Astrocyte (in vitro differentiated cells and primary cell): Measurements from ENCODE around the gene RPS6KA3. TPM values are rescaled to one million over a fixed set of nuclear protein-coding genes. Genes with fewer than 3 reads are reported as not detected.

Experiments used
- DNase-seq: peaks from one replicate; pipeline ENCODE4 v3.0.0-alpha.2; 2010; ENCODE audit warnings: low read depth
- FAIRE-seq: peaks from 2 replicates; lab custom pipeline; 2011; peaks lifted over from hg19 to GRCh38; lab: Jason Lieb, UNC
- H2AFZ ChIP-seq: 2 replicates; pipeline ENCODE4 v1.6.0; 2012; ENCODE audit warnings: low read depth, low read length, inconsistent platforms
- H3K27ac ChIP-seq: 2 replicates; pipeline ENCODE4 v1.5.1; 2011; ENCODE audit warnings: low read depth, low read length, inconsistent platforms
- H3K27me3 ChIP-seq: 2 replicates; pipeline ENCODE4 v1.6.0; 2011; ENCODE audit warnings: low read length, inconsistent platforms; ENCODE audit not compliant: insufficient read depth
- H3K36me3 ChIP-seq: 2 replicates; pipeline ENCODE4 v1.5.1; 2011; ENCODE audit warnings: low read length, inconsistent platforms; ENCODE audit not compliant: insufficient read depth
- H3K4me1 ChIP-seq: 2 replicates; pipeline ENCODE4 v1.5.1; 2011; ENCODE audit warnings: low read length, inconsistent platforms; ENCODE audit not compliant: insufficient read depth
- H3K4me2 ChIP-seq: 2 replicates; pipeline ENCODE4 v1.6.0; 2012; ENCODE audit warnings: low read length, inconsistent platforms
- H3K4me3 ChIP-seq: 2 replicates; pipeline ENCODE4 v1.5.1; 2011; ENCODE audit warnings: low read depth, mild to moderate bottlenecking, low read length, inconsistent platforms; ENCODE audit not compliant: insufficient read depth
- H3K79me2 ChIP-seq: 2 replicates; pipeline ENCODE4 v1.6.0; 2012; ENCODE audit warnings: mild to moderate bottlenecking, low read length, inconsistent platforms; ENCODE audit not compliant: insufficient read depth
- H3K9ac ChIP-seq: 2 replicates; pipeline ENCODE4 v1.6.0; 2012; ENCODE audit warnings: mild to moderate bottlenecking, low read length, inconsistent platforms
- H3K9me3 ChIP-seq: 2 replicates; pipeline ENCODE4 v1.5.1; 2012; ENCODE audit warnings: low read depth, mild to moderate bottlenecking, low read length, inconsistent platforms; ENCODE audit not compliant: insufficient read depth
- H4K20me1 ChIP-seq: 2 replicates; pipeline ENCODE4 v1.6.0; 2012; ENCODE audit warnings: low read length, inconsistent platforms; ENCODE audit not compliant: insufficient read depth
- H3K27ac Mint-ChIP-seq: one replicate; pipeline ENCODE4 v1.8.0; 2021; ENCODE audit warnings: mild to moderate bottlenecking, mixed read lengths; ENCODE audit not compliant: unreplicated experiment
- H3K27me3 Mint-ChIP-seq: one replicate; pipeline ENCODE4 v1.8.0; 2021; ENCODE audit warnings: low read depth, mixed read lengths; ENCODE audit not compliant: unreplicated experiment
- H3K36me3 Mint-ChIP-seq: one replicate; pipeline ENCODE4 v1.8.0; 2021; ENCODE audit warnings: low read depth, mixed read lengths; ENCODE audit not compliant: unreplicated experiment
- H3K4me1 Mint-ChIP-seq: one replicate; pipeline ENCODE4 v1.8.0; 2021; ENCODE audit warnings: low read depth, mixed read lengths; ENCODE audit not compliant: unreplicated experiment
- H3K4me3 Mint-ChIP-seq: one replicate; pipeline ENCODE4 v1.8.0; 2021; ENCODE audit warnings: mild to moderate bottlenecking, moderate library complexity, mixed read lengths; ENCODE audit not compliant: unreplicated experiment
- H3K9me3 Mint-ChIP-seq: one replicate; pipeline ENCODE4 v1.8.0; 2021; ENCODE audit warnings: mild to moderate bottlenecking, mixed read lengths; ENCODE audit not compliant: unreplicated experiment
- EZH2 ChIP-seq: IDR thresholded peaks from 2 replicates; pipeline ENCODE4 v1.6.1; 2012; ENCODE audit warnings: mild to moderate bottlenecking, low read length, inconsistent platforms; ENCODE audit not compliant: insufficient read depth
- total RNA-seq: library from RNA; stranded (reverse); gene quantifications from 2 replicates; pipeline ENCODE4 v1.2.1, GENCODE V29; 2021
- TF ChIP-seq, protein P1 (sequence below): IDR thresholded peaks from 2 replicates; pipeline ENCODE4 v1.5.1; 2011; ENCODE audit warnings: low read depth, mild to moderate bottlenecking, inconsistent platforms, low read length, moderate library complexity; ENCODE audit not compliant: insufficient read depth

Gene RPS6KA3
- total RNA-seq, 1 donor from 2014 or later: 34.3 TPM

- no peak overlapping the region for H3K4me3 ChIP-seq
- DNase-seq (no peak), FAIRE-seq (no peak)
- H3K27me3 Mint-ChIP-seq: no peaks in the 10 kb centered on the region
- H3K36me3 Mint-ChIP-seq: no peaks in the 10 kb centered on the region
- no peak overlapping the region for H3K4me2 ChIP-seq
- H3K4me3 Mint-ChIP-seq: no peak overlapping the region
- TF ChIP-seq, protein P1, sequence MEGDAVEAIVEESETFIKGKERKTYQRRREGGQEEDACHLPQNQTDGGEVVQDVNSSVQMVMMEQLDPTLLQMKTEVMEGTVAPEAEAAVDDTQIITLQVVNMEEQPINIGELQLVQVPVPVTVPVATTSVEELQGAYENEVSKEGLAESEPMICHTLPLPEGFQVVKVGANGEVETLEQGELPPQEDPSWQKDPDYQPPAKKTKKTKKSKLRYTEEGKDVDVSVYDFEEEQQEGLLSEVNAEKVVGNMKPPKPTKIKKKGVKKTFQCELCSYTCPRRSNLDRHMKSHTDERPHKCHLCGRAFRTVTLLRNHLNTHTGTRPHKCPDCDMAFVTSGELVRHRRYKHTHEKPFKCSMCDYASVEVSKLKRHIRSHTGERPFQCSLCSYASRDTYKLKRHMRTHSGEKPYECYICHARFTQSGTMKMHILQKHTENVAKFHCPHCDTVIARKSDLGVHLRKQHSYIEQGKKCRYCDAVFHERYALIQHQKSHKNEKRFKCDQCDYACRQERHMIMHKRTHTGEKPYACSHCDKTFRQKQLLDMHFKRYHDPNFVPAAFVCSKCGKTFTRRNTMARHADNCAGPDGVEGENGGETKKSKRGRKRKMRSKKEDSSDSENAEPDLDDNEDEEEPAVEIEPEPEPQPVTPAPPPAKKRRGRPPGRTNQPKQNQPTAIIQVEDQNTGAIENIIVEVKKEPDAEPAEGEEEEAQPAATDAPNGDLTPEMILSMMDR: no peak
- TF ChIP-seq EZH2: no peak
- H2AFZ ChIP-seq: no peak overlapping the region
- no peak overlapping the region for H3K27ac ChIP-seq
- H3K27ac Mint-ChIP-seq: no peak overlapping the region
- H3K36me3 ChIP-seq: no peaks in the 10 kb centered on the region
- no peak overlapping the region for H3K9ac ChIP-seq
- peaks cover 5% of the 10 kb centered on the region for H3K9me3 ChIP-seq
- no peaks in the 10 kb centered on the region for H4K20me1 ChIP-seq
- H3K27me3 ChIP-seq: no peaks in the 10 kb centered on the region
- no peaks in the 10 kb centered on the region for H3K79me2 ChIP-seq
- no peaks in the 10 kb centered on the region for H3K4me1 Mint-ChIP-seq
- H3K9me3 Mint-ChIP-seq: no peaks in the 10 kb centered on the region
- no peaks in the 10 kb centered on the region for H3K4me1 ChIP-seq
Observed at GRCh38 chrX:20118065-20118824, 148.5 kb downstream of the RPS6KA3 start.

- FAIRE-seq (no peak), DNase-seq (no peak)
- peak within 1 kb of the TSS; percentile 79 for H3K4me3 Mint-ChIP-seq
- peak within 1 kb of the TSS; percentile 76 for H3K4me2 ChIP-seq
- H3K27ac Mint-ChIP-seq: no peak within 1 kb of the TSS
- no peaks in the 10 kb centered on the region for H3K4me1 Mint-ChIP-seq
- H3K4me1 ChIP-seq: no peaks in the 10 kb centered on the region
- no peak within 1 kb of the TSS for H3K27ac ChIP-seq
- no peaks in the 10 kb centered on the region for H3K36me3 Mint-ChIP-seq
- H3K9ac ChIP-seq: no peak within 1 kb of the TSS
- no peaks in the 10 kb centered on the region for H3K27me3 ChIP-seq
- peak within 1 kb of the TSS; percentile 23 for H3K4me3 ChIP-seq
- no peaks in the 10 kb centered on the region for H3K36me3 ChIP-seq
- no peaks in the 10 kb centered on the region for H3K79me2 ChIP-seq
- H2AFZ ChIP-seq: peak within 1 kb of the TSS; percentile 34
- TF ChIP-seq, protein P1: no peak
- no peak for TF ChIP-seq EZH2
- peaks cover 3% of the 10 kb centered on the region for H3K27me3 Mint-ChIP-seq
- H3K9me3 ChIP-seq: peaks cover 5% of the 10 kb centered on the region
- H3K9me3 Mint-ChIP-seq: no peaks in the 10 kb centered on the region
- no peaks in the 10 kb centered on the region for H4K20me1 ChIP-seq
Observed at GRCh38 chrX:20116577-20117240, 150.0 kb downstream of the RPS6KA3 start, which contains the start of gene MAP7D2. Gene MAP7D2, minus strand, starts transcription at chrX:20116907. Its CDS starts 28 bp downstream, at chrX:20116879.
